ENCODE data around the gene PIGQ. TPM values are rescaled to one million over a fixed set of nuclear protein-coding genes. Genes with fewer than 3 reads are reported as not detected.
A peak's percentile ranks its signal among the peaks of the same experiment; 100 is the strongest.

Gene PIGQ
- total and polyA plus RNA-seq, 2 of the 8 experiments (the other 6 are each of a cell fraction or from before 2014, with no cell fraction given): 36.0 to 49.2 TPM

DNA sequence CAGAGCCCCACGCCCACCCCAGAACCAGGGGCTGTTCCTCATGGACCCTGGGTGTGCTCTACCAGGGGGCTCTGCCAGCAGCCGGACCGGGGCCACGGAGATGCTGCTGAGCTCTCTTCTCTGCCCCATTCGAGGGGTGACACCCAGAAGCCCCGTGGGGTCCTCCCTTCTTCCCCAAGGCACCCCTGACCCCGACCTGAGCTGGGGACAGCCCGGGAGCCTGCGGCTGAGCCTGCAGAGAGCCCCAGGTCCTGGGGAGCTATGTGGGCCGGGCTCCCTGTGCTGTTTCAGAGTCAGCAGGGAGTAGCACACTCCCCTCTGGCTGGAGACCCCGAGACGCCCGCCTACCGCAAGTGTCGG is 10.8 kb upstream of the PIGQ start:
- H4K20me1 ChIP-seq (replicated peaks in 1 of 2; ENCODE audit: control insufficient read depth in 1 of 2, insufficient read depth in 2 of 2, low read length in 2 of 2): peaks cover 0 to 3% of the 10 kb centered on the region in 2 experiments
- no peak overlapping the region for H4K91ac ChIP-seq (replicated peaks; ENCODE audit: insufficient read length, low read length)
- peak overlapping the region in 1 of 4 experiments; percentile 55; a peak in 1 of 8 replicates for H3K4me3 ChIP-seq (ENCODE audit: extremely low read depth in 1 of 4, insufficient read depth in 2 of 4, low read depth in 3 of 4, low read length in 4 of 4)
- H2AFZ ChIP-seq (ENCODE audit: low read length): no peak overlapping the region
- peaks cover 0 to 10% (median 2%) of the 10 kb centered on the region in 4 experiments; a peak in 4 of 7 replicates for H3K4me1 ChIP-seq (replicated peaks in 1 of 4; ENCODE audit: control insufficient read depth in 3 of 4, insufficient read depth in 4 of 4, low read length in 3 of 4)
- H3K56ac ChIP-seq (replicated peaks; ENCODE audit: insufficient read length, low read depth, low read length): no peak overlapping the region
- no peak overlapping the region for H3K14ac ChIP-seq (ENCODE audit: insufficient read length)
- WGBS, 2 experiments (ENCODE audit: extremely low coverage in 1 of 2, insufficient coverage in 1 of 2, insufficient read length in 1 of 2, insufficient replicate concordance in 2 of 2, low coverage in 1 of 2, low lambda C conversion rate in 2 of 2, missing lambda C conversion rate in 1 of 2): 82% methylated on average over 15 of the region's 15 CpGs; no CpG with 5 or more reads in 1 of the 2 experiments
- ChIA-PET CTCF (ENCODE audit: partially characterized antibody) (interaction anchor here (0.6 to 2.3 kb wide), 6 partner anchors 9 to 65 kb away, joined by 3 to 9 read pairs (median 4); no protein-coding TSS in a partner anchor), POLR2A (ENCODE audit: partially characterized antibody) (interaction anchor here (0.7 to 2.3 kb wide), 5 partner anchors 8 to 133 kb away, joined by 3 to 7 read pairs (median 3); partner anchors contain the start of genes NHLRC4 and RAB11FIP3)
- no peak overlapping the region for H3K23ac ChIP-seq (ENCODE audit: insufficient read length)
- DNase-seq (ENCODE audit: low read depth in 1 of 2, low spot score in 2 of 2) (no peak), FAIRE-seq (no peak)
- no peaks in the 10 kb centered on the region for H3K79me2 ChIP-seq (ENCODE audit: control insufficient read depth in 1 of 2, insufficient read depth in 2 of 2, low read length in 2 of 2)
- H3K23me2 ChIP-seq (ENCODE audit: low read depth, low read length): peaks cover 9% of the 10 kb centered on the region
- H2BK120ac ChIP-seq (replicated peaks; ENCODE audit: low read depth, low read length): no peak overlapping the region
- H2BK15ac ChIP-seq (ENCODE audit: low read length): no peak overlapping the region
- TF ChIP-seq RBBP5 (IDR thresholded peaks at IDR 0.05; ENCODE audit: borderline replicate concordance, low read depth, low read length) (no peak), EP300 (IDR thresholded peaks at IDR 0.05; ENCODE audit: borderline replicate concordance in 1 of 2, low read depth in 2 of 2, low read length in 2 of 2) (no peak), SIN3A (conservative IDR thresholded peaks at IDR 0.05 in 1 of 2, IDR thresholded peaks at IDR 0.05 in 1 of 2; ENCODE audit: low read depth in 1 of 2, low read length in 2 of 2) (no peak), GABPA (IDR thresholded peaks at IDR 0.05; ENCODE audit: borderline replicate concordance, insufficient read depth, low read length) (no peak), SAP30 (IDR thresholded peaks at IDR 0.05; ENCODE audit: insufficient read depth, insufficient replicate concordance, low read length) (no peak), RXRA (IDR thresholded peaks at IDR 0.05; ENCODE audit: insufficient read depth, low read depth, low read length) (no peak), PHF8 (conservative IDR thresholded peaks at IDR 0.05; ENCODE audit: low read depth, low read length) (no peak), YY1 (IDR thresholded peaks at IDR 0.05; ENCODE audit: low read depth, low read length) (no peak), ATF3 (IDR thresholded peaks at IDR 0.05; ENCODE audit: insufficient read depth, low read depth, low read length) (no peak)
- no peaks in the 10 kb centered on the region for H3K9me3 ChIP-seq (ENCODE audit: insufficient read depth in 2 of 2, low read depth in 1 of 2, low read length in 1 of 2)
- 0 out of 2 replicates have a peak overlapping the region, but pooled peaks have one; percentile 2 for H4K8ac ChIP-seq (ENCODE audit: extremely low read depth, insufficient read depth, low read length)
- H3K4me2 ChIP-seq (ENCODE audit: insufficient read depth in 1 of 2, low read depth in 2 of 2, low read length in 2 of 2): 0 out of 4 replicates have a peak overlapping the region, but pooled peaks of 1 of the 2 experiments have one; percentile 18
- H2BK5ac ChIP-seq (ENCODE audit: low read depth, low read length): no peak overlapping the region
- no peak overlapping the region for H3K27ac ChIP-seq (ENCODE audit: low read depth, low read length)
- H2BK20ac ChIP-seq (ENCODE audit: low read length): no peak overlapping the region
- H3K79me1 ChIP-seq (ENCODE audit: low read depth, low read length): no peaks in the 10 kb centered on the region; the same call in 1 of the 2 replicates
- H3K36me3 ChIP-seq (ENCODE audit: control insufficient read depth in 2 of 4, insufficient read depth in 4 of 4, low read length in 3 of 4): no peaks in the 10 kb centered on the region; a peak in 1 of 8 replicates
- no peak overlapping the region for H4K5ac ChIP-seq (ENCODE audit: insufficient read length, low read depth, low read length)
- H3K27me3 ChIP-seq (replicated peaks in 1 of 4; ENCODE audit: control insufficient read depth in 3 of 4, extremely low read depth in 1 of 4, insufficient read depth in 3 of 4, low read length in 3 of 4): peaks cover 22 to 40% (median 32%) of the 10 kb centered on the region in 4 experiments; a peak in 6 of 7 replicates
- no peak overlapping the region for H3K9ac ChIP-seq (replicated peaks in 1 of 4; ENCODE audit: extremely low read depth in 1 of 4, low read depth in 3 of 4, low read length in 3 of 4)
- H2AK5ac ChIP-seq (ENCODE audit: low read depth, low read length): no peak overlapping the region
- H2BK12ac ChIP-seq (ENCODE audit: low read depth, low read length): no peak overlapping the region
- H3K18ac ChIP-seq (ENCODE audit: extremely low read depth, low read length): no peak overlapping the region
- H3K4ac ChIP-seq (replicated peaks; ENCODE audit: insufficient read length, low read depth, low read length): no peak overlapping the region

All from H1 (cell line).